ENCODE measurements around the gene SFT2D1.

Gene SFT2D1

GRCh38 chr6:166281104-166281503 lies 61.2 kb downstream of the SFT2D1 start:
- H3K9me2 ChIP-seq (replicated peaks; ENCODE audit: insufficient read depth, low read length): no peaks in the 10 kb centered on the region
- no peak overlapping the region for H2AFZ ChIP-seq (ENCODE audit: low read depth, low read length, severe bottlenecking)
- no peak for TF ChIP-seq CTCF (IDR thresholded peaks at IDR 0.05; ENCODE audit: insufficient read depth, low read length, poor library complexity, severe bottlenecking)
- no peak for TF ChIP-seq EZH2phosphoT487 (conservative IDR thresholded peaks at IDR 0.05; ENCODE audit: low read length)
- H3K4me2 ChIP-seq (ENCODE audit: low read depth, low read length, poor library complexity, severe bottlenecking): no peak overlapping the region
- H3K36me3 ChIP-seq (ENCODE audit: low read length): no peaks in the 10 kb centered on the region
- H3K9me3 ChIP-seq (ENCODE audit: insufficient read depth, low read length): no peaks in the 10 kb centered on the region
- H3K79me2 ChIP-seq (ENCODE audit: insufficient read depth, low read length): no peaks in the 10 kb centered on the region
- no peaks in the 10 kb centered on the region for H3K27me3 ChIP-seq (ENCODE audit: low read length)
- no peaks in the 10 kb centered on the region for H4K20me1 ChIP-seq (ENCODE audit: low read depth, low read length)
- H3K9ac ChIP-seq (ENCODE audit: low read length): no peak overlapping the region
- no peak overlapping the region for H3K4me3 ChIP-seq (ENCODE audit: insufficient read depth, low read length, poor library complexity, severe bottlenecking)
- no peak overlapping the region for H3K27ac ChIP-seq (ENCODE audit: low read depth, low read length)
- H3F3A ChIP-seq (ENCODE audit: insufficient read depth): no peaks in the 10 kb centered on the region

DNA sequence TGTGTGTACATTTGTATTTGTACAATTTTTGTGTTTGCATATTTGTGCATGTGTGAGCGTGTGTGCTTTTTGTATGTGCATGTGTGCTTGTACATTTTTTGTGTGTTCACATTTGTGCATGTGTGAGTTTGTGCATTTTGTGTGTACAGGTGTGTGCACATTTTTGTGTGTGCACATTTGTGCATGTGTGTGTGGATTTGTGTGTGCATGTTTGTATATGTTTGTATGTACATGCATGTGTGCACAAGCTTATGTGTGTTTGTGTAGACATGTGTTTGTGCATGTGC lies 63.0 kb downstream of the SFT2D1 start:
- no peaks in the 10 kb centered on the region for H3K36me3 ChIP-seq (ENCODE audit: low read length)
- H4K20me1 ChIP-seq (ENCODE audit: low read depth, low read length): no peaks in the 10 kb centered on the region
- no peaks in the 10 kb centered on the region for H3F3A ChIP-seq (ENCODE audit: insufficient read depth)
- TF ChIP-seq EZH2phosphoT487 (conservative IDR thresholded peaks at IDR 0.05; ENCODE audit: low read length): no peak
- TF ChIP-seq CTCF (IDR thresholded peaks at IDR 0.05; ENCODE audit: insufficient read depth, low read length, poor library complexity, severe bottlenecking): no peak
- H3K9me3 ChIP-seq (ENCODE audit: insufficient read depth, low read length): no peaks in the 10 kb centered on the region
- no peak overlapping the region for H3K4me3 ChIP-seq (ENCODE audit: insufficient read depth, low read length, poor library complexity, severe bottlenecking)
- no peaks in the 10 kb centered on the region for H3K9me2 ChIP-seq (replicated peaks; ENCODE audit: insufficient read depth, low read length)
- no peak overlapping the region for H3K27ac ChIP-seq (ENCODE audit: low read depth, low read length)
- H3K79me2 ChIP-seq (ENCODE audit: insufficient read depth, low read length): no peaks in the 10 kb centered on the region
- H2AFZ ChIP-seq (ENCODE audit: low read depth, low read length, severe bottlenecking): no peak overlapping the region
- no peak overlapping the region for H3K9ac ChIP-seq (ENCODE audit: low read length)
- H3K4me2 ChIP-seq (ENCODE audit: low read depth, low read length, poor library complexity, severe bottlenecking): no peak overlapping the region
- no peaks in the 10 kb centered on the region for H3K27me3 ChIP-seq (ENCODE audit: low read length)

DNA sequence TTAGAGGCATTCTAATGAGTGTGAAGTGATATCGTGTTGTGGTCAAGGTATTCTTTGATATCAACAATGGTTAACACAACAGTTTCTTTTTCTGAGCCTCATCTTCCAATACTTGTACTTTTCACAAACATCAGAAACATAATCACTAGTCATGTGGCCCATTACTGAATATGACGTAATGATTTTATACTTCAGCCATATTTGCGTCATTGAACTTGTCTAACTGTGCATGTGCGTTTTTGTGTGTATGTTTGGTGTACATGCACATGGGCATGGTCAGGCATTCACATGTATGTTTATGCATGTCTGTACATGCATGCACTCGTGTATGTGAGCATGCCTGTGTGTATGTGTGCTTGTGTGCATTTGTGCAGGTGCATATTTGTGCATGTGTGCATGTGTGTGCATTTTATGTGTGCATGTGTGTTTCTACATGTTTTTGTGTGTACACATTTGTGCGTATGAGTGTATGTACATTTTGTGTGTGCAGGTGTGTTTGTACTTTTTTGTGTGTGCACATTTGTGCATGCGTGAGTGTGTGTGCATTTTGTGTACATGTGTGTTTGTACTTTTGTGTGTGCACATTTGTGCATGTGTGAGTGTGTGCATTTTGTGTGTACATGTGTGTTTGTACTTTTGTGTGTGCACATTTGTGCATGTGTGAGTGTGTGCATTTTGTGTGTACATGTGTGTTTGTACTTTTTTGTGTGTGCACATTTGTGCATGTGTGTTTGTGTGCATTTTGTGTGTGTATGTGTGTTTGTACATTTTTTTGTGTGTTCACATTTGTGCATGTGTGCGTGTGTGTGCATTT lies 63.6 kb downstream of the SFT2D1 start:
- H3K79me2 ChIP-seq (ENCODE audit: insufficient read depth, low read length): no peaks in the 10 kb centered on the region
- H3K27me3 ChIP-seq (ENCODE audit: low read length): no peaks in the 10 kb centered on the region
- no peaks in the 10 kb centered on the region for H3K9me3 ChIP-seq (ENCODE audit: insufficient read depth, low read length)
- TF ChIP-seq CTCF (IDR thresholded peaks at IDR 0.05; ENCODE audit: insufficient read depth, low read length, poor library complexity, severe bottlenecking) (no peak), EZH2phosphoT487 (conservative IDR thresholded peaks at IDR 0.05; ENCODE audit: low read length) (no peak)
- H3F3A ChIP-seq (ENCODE audit: insufficient read depth): no peaks in the 10 kb centered on the region
- H4K20me1 ChIP-seq (ENCODE audit: low read depth, low read length): no peaks in the 10 kb centered on the region
- no peak overlapping the region for H3K27ac ChIP-seq (ENCODE audit: low read depth, low read length)
- no peaks in the 10 kb centered on the region for H3K36me3 ChIP-seq (ENCODE audit: low read length)
- H2AFZ ChIP-seq (ENCODE audit: low read depth, low read length, severe bottlenecking): no peak overlapping the region
- H3K9ac ChIP-seq (ENCODE audit: low read length): no peak overlapping the region
- H3K4me3 ChIP-seq (ENCODE audit: insufficient read depth, low read length, poor library complexity, severe bottlenecking): no peak overlapping the region
- H3K4me2 ChIP-seq (ENCODE audit: low read depth, low read length, poor library complexity, severe bottlenecking): no peak overlapping the region
- no peaks in the 10 kb centered on the region for H3K9me2 ChIP-seq (replicated peaks; ENCODE audit: insufficient read depth, low read length)
